H1 (cell line): ENCODE data around the gene GALR2. TPM values are rescaled to one million over a fixed set of nuclear protein-coding genes. Genes with fewer than 3 reads are reported as not detected.

Source experiments
- CTCF ChIA-PET: fragments of 300-600 bp; sonication (Branson Sonifier 250); formaldehyde crosslinking; loops from one replicate; lab custom pipeline; 2021; ENCODE audit not compliant: partially characterized antibody; lab: Charles Lee
- POLR2A ChIA-PET: fragments of 300-600 bp; sonication (Branson Sonifier 250); formaldehyde crosslinking; loops from one replicate; lab custom pipeline; 2021; ENCODE audit warnings: inconsistent platforms; ENCODE audit not compliant: partially characterized antibody; lab: Charles Lee
- DNase-seq, 2 experiments: peaks; one replicate each; pipeline versions ENCODE4 v3.0.0 to v3.0.0-alpha.2; 2010 to 2022; ENCODE audit warnings: low spot score in 2 of 2, low read depth in 1 of 2, mixed read lengths in 1 of 2
- FAIRE-seq: peaks from 2 replicates; lab custom pipeline; 2011; peaks lifted over from hg19 to GRCh38; lab: Jason Lieb, UNC
- H2AFZ ChIP-seq: 2 replicates; pipeline ENCODE4 v1.8.1; 2012; ENCODE audit warnings: low read length, inconsistent platforms
- H2AK5ac ChIP-seq: 2 replicates; pipeline ENCODE4 v1.6.1; 2013; ENCODE audit warnings: low read depth, low read length
- H2BK120ac ChIP-seq: replicated peaks from 2 replicates; pipeline ENCODE3; 2013; ENCODE audit warnings: low read depth, low read length, inconsistent platforms
- H2BK12ac ChIP-seq: 2 replicates; pipeline ENCODE4 v1.6.1; 2013; ENCODE audit warnings: low read depth, low read length
- H2BK15ac ChIP-seq: 2 replicates; pipeline ENCODE4 v1.6.1; 2013; ENCODE audit warnings: low read length
- H2BK20ac ChIP-seq: 2 replicates; pipeline ENCODE4 v1.6.1; 2013; ENCODE audit warnings: low read length
- H2BK5ac ChIP-seq: 2 replicates; pipeline ENCODE4 v1.6.1; 2013; ENCODE audit warnings: low read depth, low read length
- H3K14ac ChIP-seq: 2 replicates; pipeline ENCODE4 v1.6.1; 2013; ENCODE audit warnings: inconsistent platforms; ENCODE audit not compliant: insufficient read length
- H3K18ac ChIP-seq: 2 replicates; pipeline ENCODE4 v1.6.1; 2013; ENCODE audit warnings: low read length; ENCODE audit errors: extremely low read depth
- H3K23ac ChIP-seq: 2 replicates; pipeline ENCODE4 v1.6.1; 2013; ENCODE audit warnings: inconsistent platforms; ENCODE audit not compliant: insufficient read length
- H3K23me2 ChIP-seq: 2 replicates; pipeline ENCODE4 v1.6.1; 2013; ENCODE audit warnings: low read depth, low read length
- H3K27ac ChIP-seq: 2 replicates; pipeline ENCODE4 v1.6.1; 2011; ENCODE audit warnings: low read depth, low read length, inconsistent platforms
- H3K27me3 ChIP-seq, 4 experiments: replicated peaks in 1 of 4; 1 replicate in 1 of 4; 2 replicates in 3 of 4; pipeline versions ENCODE4 v1.6.1 to v1.8.1; 2011 to 2013; ENCODE audit warnings: low read length in 3 of 4, mild to moderate bottlenecking in 3 of 4, inconsistent platforms in 2 of 4, mixed read lengths in 2 of 4, moderate library complexity in 1 of 4; ENCODE audit not compliant: control insufficient read depth in 3 of 4, insufficient read depth in 3 of 4; ENCODE audit errors: extremely low read depth in 1 of 4
- H3K36me3 ChIP-seq, 4 experiments: 2 replicates each; pipeline versions ENCODE4 v1.6.1 to v1.8.1; 2011 to 2013; ENCODE audit warnings: mild to moderate bottlenecking in 4 of 4, low read length in 3 of 4, moderate library complexity in 2 of 4, control low read depth in 1 of 4, inconsistent platforms in 1 of 4; ENCODE audit not compliant: insufficient read depth in 4 of 4, control insufficient read depth in 2 of 4
- H3K4ac ChIP-seq: replicated peaks from 2 replicates; pipeline ENCODE3; 2013; ENCODE audit warnings: low read length, low read depth, mixed read lengths, inconsistent platforms; ENCODE audit not compliant: insufficient read length
- H3K4me1 ChIP-seq, 4 experiments: replicated peaks in 1 of 4; 1 replicate in 1 of 4; 2 replicates in 3 of 4; pipeline versions ENCODE4 v1.6.1 to v1.8.1; 2011 to 2013; ENCODE audit warnings: low read length in 3 of 4, inconsistent platforms in 2 of 4, mixed read lengths in 1 of 4; ENCODE audit not compliant: insufficient read depth in 4 of 4, control insufficient read depth in 3 of 4
- H3K4me2 ChIP-seq, 2 experiments: 2 replicates each; pipeline versions ENCODE4 v1.6.1 to v1.8.1; 2011 to 2013; ENCODE audit warnings: low read depth in 2 of 2, low read length in 2 of 2, control low read depth in 1 of 2, inconsistent platforms in 1 of 2, mild to moderate bottlenecking in 1 of 2; ENCODE audit not compliant: insufficient read depth in 1 of 2
- H3K4me3 ChIP-seq, 4 experiments: fragments of 200-600, 300-600 bp in 1 of 4; sonication (generic), shearing (Covaris generic), sonication (Bioruptor Twin) in 1 of 4; 2 replicates each; pipeline versions ENCODE4 v1.5.1 to v1.8.1; 2011 to 2016; ENCODE audit warnings: low read length in 4 of 4, low read depth in 3 of 4, control low read depth in 2 of 4, inconsistent platforms in 2 of 4, mild to moderate bottlenecking in 2 of 4, mixed read lengths in 1 of 4, moderate library complexity in 1 of 4; ENCODE audit not compliant: insufficient read depth in 2 of 4; ENCODE audit errors: extremely low read depth in 1 of 4
- H3K56ac ChIP-seq: replicated peaks from 2 replicates; pipeline ENCODE3; 2013; ENCODE audit warnings: low read depth, mild to moderate bottlenecking, mixed read lengths, low read length, inconsistent platforms; ENCODE audit not compliant: insufficient read length
- H3K79me1 ChIP-seq: 2 replicates; pipeline ENCODE4 v1.6.1; 2013; ENCODE audit warnings: low read depth, low read length, control low read depth
- H3K79me2 ChIP-seq, 2 experiments: 2 replicates each; pipeline versions ENCODE4 v1.6.1 to v1.8.1; 2012 to 2013; ENCODE audit warnings: low read length in 2 of 2, mild to moderate bottlenecking in 2 of 2, inconsistent platforms in 1 of 2; ENCODE audit not compliant: insufficient read depth in 2 of 2, control insufficient read depth in 1 of 2
- H3K9ac ChIP-seq, 4 experiments: replicated peaks in 1 of 4; 1 replicate in 1 of 4; 2 replicates in 3 of 4; pipeline versions ENCODE4 v1.6.1 to v1.8.1; 2011 to 2013; ENCODE audit warnings: low read depth in 3 of 4, low read length in 3 of 4, control low read depth in 2 of 4, mild to moderate bottlenecking in 2 of 4, moderate library complexity in 2 of 4, inconsistent platforms in 1 of 4; ENCODE audit errors: extremely low read depth in 1 of 4
- H3K9me3 ChIP-seq, 2 experiments: 2 replicates each; pipeline versions ENCODE4 v1.6.1 to v1.8.1; 2012 to 2013; ENCODE audit warnings: mild to moderate bottlenecking in 2 of 2, moderate library complexity in 2 of 2, control low read depth in 1 of 2, inconsistent platforms in 1 of 2, low read depth in 1 of 2, low read length in 1 of 2, mixed read lengths in 1 of 2; ENCODE audit not compliant: insufficient read depth in 2 of 2
- H4K20me1 ChIP-seq, 2 experiments: replicated peaks in 1 of 2; 2 replicates each; pipeline versions ENCODE3 to v1.8.1; 2011 to 2013; ENCODE audit warnings: inconsistent platforms in 2 of 2, low read length in 2 of 2, mild to moderate bottlenecking in 1 of 2; ENCODE audit not compliant: insufficient read depth in 2 of 2, control insufficient read depth in 1 of 2
- H4K5ac ChIP-seq: 2 replicates; pipeline ENCODE4 v1.6.1; 2013; ENCODE audit warnings: low read length, low read depth, mixed read lengths, inconsistent platforms; ENCODE audit not compliant: insufficient read length
- H4K8ac ChIP-seq: 2 replicates; pipeline ENCODE4 v1.8.0; 2013; ENCODE audit warnings: mild to moderate bottlenecking, moderate library complexity, low read length, inconsistent platforms; ENCODE audit not compliant: insufficient read depth; ENCODE audit errors: extremely low read depth
- H4K91ac ChIP-seq: replicated peaks from 2 replicates; pipeline ENCODE3; 2013; ENCODE audit warnings: low read length, mixed read lengths, inconsistent platforms; ENCODE audit not compliant: insufficient read length
- CTBP2 ChIP-seq: IDR thresholded peaks from 2 replicates; pipeline ENCODE4 v1.7.0; 2011; ENCODE audit warnings: borderline replicate concordance, mild to moderate bottlenecking, moderate library complexity, mixed read lengths, low read length; ENCODE audit not compliant: insufficient read depth, insufficient read length
- PHF8 ChIP-seq: fragments of 200-600 bp; sonication (generic); conservative IDR thresholded peaks from 2 replicates; pipeline ENCODE4 v1.7.1; 2012; ENCODE audit warnings: low read depth, mild to moderate bottlenecking, inconsistent platforms, low read length, moderate library complexity
- RNF2 ChIP-seq: fragments of 200-900, 300-1000 bp; sonication (generic); IDR thresholded peaks from 2 replicates; pipeline ENCODE4 v1.7.1; 2016; ENCODE audit warnings: borderline replicate concordance, low read depth, mild to moderate bottlenecking, antibody characterized with exemption, low read length; ENCODE audit not compliant: poor library complexity, severe bottlenecking; ENCODE audit errors: missing control alignments
- SAP30 ChIP-seq: fragments of 300-600 bp; sonication (generic); IDR thresholded peaks from 2 replicates; pipeline ENCODE4 v1.7.1; 2012; ENCODE audit warnings: low read length, moderate library complexity, mild to moderate bottlenecking, inconsistent platforms; ENCODE audit not compliant: insufficient read depth, insufficient replicate concordance
- SIN3A ChIP-seq, 2 experiments: IDR thresholded peaks in 1 of 2; conservative IDR thresholded peaks in 1 of 2; 2 replicates each; pipeline ENCODE4 v1.6.1; 2011 to 2012; ENCODE audit warnings: low read length in 2 of 2, improper control_type of control experiment in 1 of 2, low read depth in 1 of 2, mild to moderate bottlenecking in 1 of 2
- TAF1 ChIP-seq: IDR thresholded peaks from 2 replicates; pipeline ENCODE4 v1.6.1; 2011; ENCODE audit warnings: mild to moderate bottlenecking, low read depth, low read length
- USF2 ChIP-seq: IDR thresholded peaks from 2 replicates; pipeline ENCODE4 v1.6.1; 2011; ENCODE audit warnings: low read length, improper control_type of control experiment
- WGBS, 2 experiments: shearing (Covaris generic) in 1 of 2; methylation state at CpG; one replicate each; pipeline versions ENCODE4 v1.1.6 to v1.1.7; 2013 to 2015; ENCODE audit warnings: low lambda C conversion rate in 2 of 2, mixed read lengths in 2 of 2, inconsistent platforms in 1 of 2, low coverage in 1 of 2, missing lambda C conversion rate in 1 of 2; ENCODE audit not compliant: insufficient replicate concordance in 2 of 2, insufficient coverage in 1 of 2, insufficient read length in 1 of 2; ENCODE audit errors: extremely low coverage in 1 of 2, missing lambda C conversion rate in 1 of 2; 5-methylcytosine and 5-hydroxymethylcytosine counted together
- polyA plus RNA-seq, 7 experiments: library from polyadenylated mRNA; depleted of rRNA in 3 of 7; stranded (reverse) in 5 of 7; unstranded in 2 of 7; fragments of >200 nt in 5 of 7; fragments of 200-250 nt in 2 of 7; gene quantifications; 1 replicate in 5 of 7; 2 replicates in 1 of 7; 4 replicates in 1 of 7; pipeline versions ENCODE4 v1.2.1 to v1.2.3, GENCODE V29; 2011 to 2013; ENCODE audit warnings: missing spikeins in 2 of 7, mixed read lengths in 2 of 7
- total RNA-seq: library from RNA; stranded (reverse); fragmentation: NEBNext Ultra II Directional; extraction: Animal tissue kit (Norgen Biotek cat#: 25700); gene quantifications from 2 replicates; pipeline ENCODE4 v1.2.1, GENCODE V29; 2021

The GALR2 gene
- total and polyA plus RNA-seq, 2 of the 8 experiments (the other 6 are each of a cell fraction or from before 2014, with no cell fraction given), result 0.86 to 2.2 TPM

GRCh38 chr17:76049239-76049638 lies 25.3 kb upstream of the GALR2 start:
- TF ChIP-seq PHF8 (no peak), RNF2 (no peak), TAF1 (no peak), SIN3A (conservative IDR thresholded peaks at IDR 0.05 in 1 of 2, IDR thresholded peaks at IDR 0.05 in 1 of 2; ENCODE audit: low read depth in 1 of 2, low read length in 2 of 2) (no peak), CTBP2 (no peak), USF2 (no peak), SAP30 (no peak)
- Histone ChIP-seq H3K23ac (no peak overlapping the region), H2BK12ac (no peak overlapping the region), H3K36me3 (peaks cover 18 to 73% (median 50%) of the 10 kb centered on the region in 4 experiments), H4K5ac (no peak overlapping the region), H3K9me3 (no peaks in the 10 kb centered on the region), H3K79me2 (no peaks in the 10 kb centered on the region), H3K56ac (no peak overlapping the region), H2BK15ac (no peak overlapping the region), H3K4ac (no peak overlapping the region), H3K23me2 (no peaks in the 10 kb centered on the region), H3K4me1 (peaks cover 0 to 2% (median 0%) of the 10 kb centered on the region in 4 experiments; a peak in 1 of 7 replicates), H3K9ac (no peak overlapping the region), H3K27me3 (no peaks in the 10 kb centered on the region), H3K4me2 (no peak overlapping the region), H2BK20ac (no peak overlapping the region), H3K4me3 (no peak overlapping the region), H2BK5ac (no peak overlapping the region), H2BK120ac (no peak overlapping the region), H3K18ac (no peak overlapping the region), H4K20me1 (no peaks in the 10 kb centered on the region), H4K8ac (no peak overlapping the region), H3K27ac (no peak overlapping the region; the same call in 1 of the 2 replicates), H2AK5ac (no peak overlapping the region), H3K14ac (no peak overlapping the region), H3K79me1 (no peaks in the 10 kb centered on the region; the same call in 1 of the 2 replicates), H2AFZ (no peak overlapping the region), H4K91ac (no peak overlapping the region)
- no peak for FAIRE-seq
- CTCF ChIA-PET, result interaction anchor here (0.6 to 1.4 kb wide), 8 partner anchors 11 to 140 kb away, joined by 3 to 6 read pairs (median 3); no protein-coding TSS in a partner anchor
- DNase-seq, result no peak
- WGBS, 2 experiments, result 87% methylated on average over 3 of the region's 3 CpGs; no CpG with 5 or more reads in 1 of the 2 experiments
- POLR2A ChIA-PET, result no interaction called here
